Measurements from ENCODE around the gene LTA4H.

GRCh38 chr12:95977764-95978305 lies 57.6 kb downstream of the LTA4H start:
- TF ChIP-seq EZH2phosphoT487 (IDR thresholded peaks at IDR 0.05; ENCODE audit: low read depth, severe bottlenecking, unreplicated experiment): no peak
- TF ChIP-seq CTCF (IDR thresholded peaks at IDR 0.05; ENCODE audit: poor library complexity): no peak
